A549 treated with Hydrocortisone at 1 μM for 4 hours (cell line): ENCODE results near the gene RNF126. TPM values are rescaled to one million over a fixed set of nuclear protein-coding genes. Genes with fewer than 3 reads are reported as not detected.

Source experiments
- total RNA-seq: library from RNA; stranded (reverse); fragments of 200-300 nt; extraction: Qiagen RNA extraction; gene quantifications from 5 replicates; pipeline ENCODE4 v1.2.3, GENCODE V29; 2022

RNF126 gene
- 53.5 to 72.9 TPM (median 70.7 TPM) in 5 replicates for total RNA-seq

GRCh38 chr19:662962-663681, at the start of gene RNF126:
RNF126 (minus strand) TSS chr19:663214; CDS start chr19:663121, 93 bp downstream.

GRCh38 chr19:708154-709143, 45.4 kb upstream of the RNF126 start, which contains the start of gene PALM:
PALM (plus strand) TSS chr19:708935; CDS start chr19:709147, 212 bp downstream.

GRCh38 chr19:695352-695949, 32.4 kb upstream of the RNF126 start, which contains the start of gene PRSS57:
PRSS57 (minus strand) TSS chr19:695452; CDS start chr19:695430, 22 bp downstream.

GRCh38 chr19:676339-677105, 13.5 kb upstream of the RNF126 start, which contains the start of gene FSTL3:
FSTL3 (plus strand) TSS chr19:676392; CDS start chr19:676424, 32 bp downstream.

GRCh38 chr19:639253-640160, 23.5 kb downstream of the RNF126 start, which contains the start of gene FGF22:
FGF22 (plus strand) TSS chr19:639879; CDS start chr19:639926, 47 bp downstream.

GRCh38 chr19:633068-633785, 29.8 kb downstream of the RNF126 start, which contains the start of gene POLRMT:
POLRMT (minus strand) TSS chr19:633537; CDS start chr19:633512, 25 bp downstream.

Other genes with a start within 250 kb of the RNF126 start
- 0.77 to 1.5 TPM (median 0.99 TPM) in 5 replicates for gene SHC2, start 202.2 kb downstream of the RNF126 start, total RNA-seq
- 0.12 to 0.41 TPM (median 0.30 TPM) in 5 replicates for gene MADCAM1, start 166.7 kb downstream of the RNF126 start, total RNA-seq
- 9.8 to 16.5 TPM (median 15.3 TPM) in 5 replicates for gene TPGS1, start 155.7 kb downstream of the RNF126 start, total RNA-seq
- gene CDC34, start 131.5 kb downstream of the RNF126 start, total RNA-seq, result 67.9 to 93.1 TPM (median 87.3 TPM) in 5 replicates
- gene GZMM, start 119.2 kb downstream of the RNF126 start, total RNA-seq, result 0.30 to 0.48 TPM (median 0.39 TPM) in 5 replicates
- 645 to 729 TPM (median 699 TPM) in 5 replicates for gene BSG, start 90.6 kb downstream of the RNF126 start, total RNA-seq
- 30.4 to 38.9 TPM (median 35.2 TPM) in 5 replicates for gene HCN2, start 73.3 kb downstream of the RNF126 start, total RNA-seq
- gene POLRMT, start 29.7 kb downstream of the RNF126 start, total RNA-seq, result 68.0 to 91.4 TPM (median 86.6 TPM) in 5 replicates
- 0.37 to 0.75 TPM (median 0.55 TPM) in 5 replicates for gene FGF22, start 23.3 kb downstream of the RNF126 start, total RNA-seq
- gene FSTL3, start 13.2 kb upstream of the RNF126 start, total RNA-seq, result 210 to 272 TPM (median 239 TPM) in 5 replicates
- gene PRSS57, start 32.2 kb upstream of the RNF126 start, total RNA-seq, result 0.16 to 0.23 TPM in 2 of 5 replicates, not detected in the others
- gene PALM, start 45.7 kb upstream of the RNF126 start, total RNA-seq, result 12.0 to 17.9 TPM (median 14.3 TPM) in 5 replicates
- gene MISP, start 87.9 kb upstream of the RNF126 start, total RNA-seq, result 73.4 to 86.5 TPM (median 79.6 TPM) in 5 replicates
- 195 to 244 TPM (median 206 TPM) in 5 replicates for gene PTBP1, start 134.2 kb upstream of the RNF126 start, total RNA-seq
- 2.5 to 5.6 TPM (median 3.7 TPM) in 5 replicates for gene PLPPR3, start 158.7 kb upstream of the RNF126 start, total RNA-seq
- 0.14 to 0.56 TPM (median 0.23 TPM) in 5 replicates for gene AZU1, start 164.6 kb upstream of the RNF126 start, total RNA-seq
- gene PRTN3, start 177.8 kb upstream of the RNF126 start, total RNA-seq, result 0.14 to 0.46 TPM (median 0.43 TPM) in 5 replicates
- gene ELANE, start 189.1 kb upstream of the RNF126 start, total RNA-seq, result 0.09 to 0.46 TPM (median 0.20 TPM) in 5 replicates
- 8.2 to 22.5 TPM (median 20.7 TPM) in 5 replicates for gene CFD, start 196.4 kb upstream of the RNF126 start, total RNA-seq
- 13.1 to 25.9 TPM (median 23.8 TPM) in 5 replicates for gene MED16, start 230.0 kb upstream of the RNF126 start, total RNA-seq
- gene RNU6-9, start 230.3 kb upstream of the RNF126 start, total RNA-seq, result not detected in 5 replicates